GM19438 (cell line): ENCODE measurements around the gene KIAA1217.

Source experiments
- ATAC-seq: cut with Tn5 transposase; IDR thresholded peaks from one replicate; pipeline ENCODE4 v1.9.1; 2021; ENCODE audit warnings: low read depth; ENCODE audit not compliant: unreplicated experiment

Gene KIAA1217

DNA sequence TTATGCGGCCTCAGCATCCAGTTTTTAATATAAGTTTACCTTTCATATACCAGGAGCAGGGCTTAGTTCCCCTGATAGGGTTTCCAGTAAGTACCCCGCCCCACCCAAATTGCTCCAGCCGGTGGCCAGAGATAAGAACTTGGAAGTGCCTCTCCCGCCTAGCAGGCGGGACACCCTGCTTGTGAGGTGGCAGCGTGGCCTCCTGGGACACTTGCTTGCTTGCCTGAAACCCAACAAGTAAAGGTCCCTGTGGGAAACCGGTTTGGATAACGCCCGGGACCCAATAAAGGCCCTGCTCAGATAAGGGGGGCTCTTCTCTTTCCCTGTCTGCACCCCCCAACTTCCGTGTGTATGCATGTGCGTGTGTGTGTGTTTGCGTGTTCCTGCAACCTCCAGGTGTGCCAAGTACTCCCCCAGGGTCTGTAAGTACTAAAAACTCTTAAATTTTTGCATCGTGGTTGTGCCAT lies 360.4 kb downstream of the KIAA1217 start:
- no peak for ATAC-seq

DNA sequence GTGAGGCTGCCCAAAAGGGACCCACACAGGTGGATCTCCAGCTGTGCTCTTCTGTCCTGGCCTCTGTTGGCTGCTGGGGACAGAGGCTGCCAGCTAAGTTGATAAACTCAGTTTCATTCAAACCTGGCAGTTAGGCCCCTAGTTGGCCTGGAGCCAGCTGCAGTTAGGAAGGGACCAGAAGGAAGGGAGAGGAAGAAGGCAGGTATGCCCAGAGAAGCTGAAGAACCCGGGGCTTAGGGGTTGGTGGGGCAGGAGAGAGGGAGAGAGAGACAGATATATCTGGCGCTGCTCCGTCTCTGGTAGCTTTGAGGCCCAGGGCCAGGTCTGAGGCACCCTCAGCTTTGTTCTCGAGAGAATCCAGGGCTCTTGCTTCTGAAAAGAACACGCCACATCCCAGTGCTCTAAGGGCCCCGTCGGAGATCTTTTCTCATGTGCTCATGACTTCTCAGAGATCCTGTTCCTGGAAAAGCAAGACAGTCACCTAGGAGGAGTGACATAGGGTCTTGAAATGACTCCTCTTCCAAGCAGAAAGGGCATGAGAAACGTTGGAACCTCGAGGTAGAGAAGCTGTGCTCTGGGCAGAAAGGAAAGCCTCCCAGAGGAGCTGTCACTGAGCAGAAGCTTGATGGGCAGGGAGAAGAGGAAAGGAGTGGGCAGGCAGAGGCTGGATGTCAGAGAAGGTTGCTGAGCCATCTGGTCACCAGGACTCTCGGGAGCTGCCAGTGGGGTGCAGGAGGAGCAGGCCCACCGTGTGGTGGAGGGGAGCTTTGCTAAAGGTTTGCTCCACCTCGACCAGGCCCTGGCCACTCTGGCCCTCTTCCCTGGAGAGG lies 361.1 kb downstream of the KIAA1217 start:
- ATAC-seq = no peak

DNA sequence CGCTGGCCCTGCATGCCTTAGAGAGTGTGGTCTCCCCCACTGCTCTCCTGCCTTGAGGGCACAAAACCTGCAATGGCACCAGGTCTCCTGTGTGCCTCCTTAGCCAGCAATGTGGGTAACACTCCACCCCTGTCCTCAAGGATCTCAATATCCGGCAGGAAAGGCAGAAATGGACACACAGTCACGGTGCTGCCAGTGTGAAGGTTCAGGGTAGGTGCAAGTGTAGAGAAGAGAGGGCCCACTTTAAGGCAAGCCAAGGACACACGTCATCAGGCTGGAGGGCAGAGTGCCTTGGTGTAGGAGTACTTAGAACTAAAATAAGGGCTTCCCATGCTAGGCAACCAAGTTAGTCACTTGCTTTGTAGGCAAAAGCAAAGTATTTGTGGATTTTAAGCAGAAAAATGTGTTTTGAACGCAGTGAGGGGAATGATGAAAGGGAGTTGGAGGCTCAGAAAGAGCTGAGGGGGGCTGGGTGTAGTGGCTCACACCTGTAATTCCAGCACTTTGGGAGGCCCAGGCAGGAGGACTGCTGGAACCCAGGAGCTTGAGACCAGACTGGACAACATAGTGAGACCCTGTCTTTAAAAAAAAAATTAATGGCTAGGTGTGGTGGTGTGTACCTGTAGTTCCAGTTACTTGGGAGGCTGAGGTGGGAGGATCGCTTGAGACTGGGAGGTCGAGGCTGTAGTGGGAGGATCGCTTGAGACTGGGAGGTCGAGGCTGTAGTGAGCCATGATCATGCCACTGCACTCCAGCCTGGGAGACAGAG lies 361.9 kb downstream of the KIAA1217 start:
- ATAC-seq = no peak

DNA sequence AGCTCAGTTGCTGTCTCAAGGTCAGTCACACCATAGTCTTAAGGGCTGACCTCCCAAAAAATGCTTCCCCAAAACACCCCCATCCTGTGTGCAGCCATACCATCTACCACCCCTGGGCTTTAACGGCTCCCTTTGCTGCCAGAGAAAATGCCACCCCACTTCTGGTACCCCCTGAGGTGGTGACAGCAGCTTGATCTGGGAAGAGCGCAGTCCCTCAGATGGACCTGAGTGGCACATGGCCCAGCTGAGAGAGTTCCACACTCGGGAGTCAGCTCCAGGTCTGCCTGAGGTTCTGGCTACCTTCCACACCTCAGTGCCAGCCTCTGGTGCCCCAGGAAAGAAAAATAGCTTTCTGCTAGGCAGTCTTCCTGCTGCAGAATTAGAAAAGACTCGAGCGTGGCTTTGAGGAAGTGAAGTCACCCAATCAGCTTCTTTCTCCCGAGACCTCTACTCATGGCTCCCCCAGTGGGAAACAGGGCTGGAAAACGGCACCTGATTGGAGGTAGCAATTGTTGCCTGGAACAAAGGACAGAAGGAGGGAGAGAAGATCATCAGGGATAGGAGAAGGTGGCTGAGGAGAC lies 363.0 kb downstream of the KIAA1217 start:
- ATAC-seq = no peak

DNA sequence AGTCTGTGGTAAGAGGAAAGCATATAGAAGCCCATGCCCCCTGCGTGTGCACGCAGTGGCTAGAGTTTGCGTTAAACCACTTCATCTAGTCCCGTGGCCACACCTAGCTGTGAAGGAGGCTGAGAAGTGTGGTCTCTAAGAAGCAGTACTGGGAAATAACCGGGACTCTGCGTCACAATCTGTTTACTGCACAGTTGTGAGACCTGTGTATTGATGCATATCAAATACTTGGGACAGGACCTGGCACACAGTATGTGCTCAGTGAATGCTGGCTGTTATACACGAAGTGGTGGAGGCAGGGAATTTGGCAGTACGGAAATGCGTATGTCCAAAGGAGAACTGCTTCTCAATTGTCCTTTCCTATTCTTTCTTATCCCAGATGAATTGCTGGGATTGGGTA lies 365.2 kb downstream of the KIAA1217 start:
- no peak for ATAC-seq

DNA sequence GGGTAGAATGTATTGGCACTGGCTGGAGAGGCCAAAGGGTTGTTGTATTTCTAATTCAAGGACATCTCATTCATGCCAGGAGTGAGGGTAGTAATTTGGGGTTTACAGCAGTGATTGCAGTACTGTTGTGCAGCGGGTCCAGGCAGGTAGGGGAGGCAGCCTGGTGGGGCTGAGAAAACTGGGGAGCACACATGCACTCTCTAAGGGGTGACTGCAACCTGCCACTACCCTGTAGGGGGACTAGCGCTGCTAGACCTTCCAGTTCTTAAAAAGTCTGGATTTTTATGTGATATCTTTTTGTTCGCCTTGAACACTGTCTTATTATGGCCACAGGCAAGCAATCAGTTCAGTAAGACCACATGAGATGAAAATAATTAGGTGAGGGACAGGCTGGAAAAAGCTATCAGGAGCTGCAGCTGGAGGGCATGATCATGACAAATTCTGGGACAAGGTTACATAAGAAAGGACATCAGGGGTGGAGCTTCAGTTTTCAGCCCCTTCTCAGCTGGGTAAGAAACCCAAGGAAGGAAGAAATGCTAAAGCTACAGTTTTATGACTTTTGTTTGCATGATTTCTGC lies 365.7 kb downstream of the KIAA1217 start:
- no peak for ATAC-seq

DNA sequence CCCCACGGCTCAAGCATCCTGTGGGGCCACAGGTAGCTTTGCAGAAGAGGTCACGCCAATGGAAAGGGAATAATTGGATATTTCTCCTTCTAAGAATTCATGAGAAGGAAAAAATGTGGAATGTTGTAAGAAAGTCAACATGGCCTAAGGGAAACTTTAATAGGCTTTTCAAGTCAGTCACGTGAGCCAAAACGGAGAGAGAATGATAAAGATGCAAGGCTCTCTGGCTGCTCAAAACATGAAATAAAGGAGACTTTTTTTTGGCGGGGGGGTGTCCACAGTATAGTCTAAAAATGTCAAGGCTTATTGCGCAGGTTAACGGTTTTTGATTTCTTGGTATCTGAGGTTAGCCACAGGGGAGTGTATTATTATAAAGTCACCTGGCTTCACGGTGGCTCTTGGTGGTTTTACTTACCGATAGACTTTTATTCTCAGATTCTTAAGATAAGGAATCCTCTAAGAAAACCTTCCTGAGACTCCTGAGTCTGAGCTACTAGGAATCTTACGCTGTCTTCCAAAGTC lies 366.6 kb downstream of the KIAA1217 start:
- ATAC-seq = no peak

DNA sequence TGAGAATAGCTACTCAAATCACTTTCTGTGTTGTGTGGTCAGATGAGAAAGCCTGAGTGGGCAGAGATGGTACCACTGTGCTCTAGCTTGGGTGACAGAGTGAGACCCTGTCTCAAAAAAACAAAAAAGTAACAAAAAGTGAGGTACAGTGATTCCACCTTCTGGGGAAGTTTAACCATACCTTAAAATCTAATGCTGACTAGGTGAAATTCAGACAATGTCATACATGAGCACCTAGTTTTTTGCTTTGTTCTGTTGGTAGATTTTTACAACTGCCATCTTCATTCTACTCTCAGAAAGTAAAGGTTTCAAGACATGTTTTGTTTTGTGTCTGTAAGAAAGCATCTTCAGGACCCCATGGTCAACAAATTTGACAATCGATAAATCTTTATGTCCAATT lies 370.5 kb downstream of the KIAA1217 start:
- no peak for ATAC-seq

DNA sequence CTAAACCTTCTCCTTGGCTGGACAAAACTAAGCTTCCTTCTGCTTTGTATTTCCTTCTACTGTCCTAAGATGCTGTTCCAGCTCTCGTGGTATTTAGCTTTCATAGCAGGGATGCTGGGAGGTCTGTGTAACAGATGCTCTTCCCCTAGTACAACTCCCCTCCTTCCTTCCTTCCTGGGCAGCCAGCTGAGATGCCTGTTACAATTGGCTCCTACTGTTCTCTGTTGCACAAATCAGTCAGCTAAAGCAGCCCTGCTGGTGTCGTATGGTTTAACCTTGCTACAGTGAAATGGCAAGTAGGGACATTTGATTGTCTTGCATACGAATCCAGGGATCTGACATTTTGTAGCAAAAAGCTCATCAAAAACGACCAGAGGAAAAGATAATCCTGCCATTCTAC lies 371.0 kb downstream of the KIAA1217 start:
- ATAC-seq = no peak

DNA sequence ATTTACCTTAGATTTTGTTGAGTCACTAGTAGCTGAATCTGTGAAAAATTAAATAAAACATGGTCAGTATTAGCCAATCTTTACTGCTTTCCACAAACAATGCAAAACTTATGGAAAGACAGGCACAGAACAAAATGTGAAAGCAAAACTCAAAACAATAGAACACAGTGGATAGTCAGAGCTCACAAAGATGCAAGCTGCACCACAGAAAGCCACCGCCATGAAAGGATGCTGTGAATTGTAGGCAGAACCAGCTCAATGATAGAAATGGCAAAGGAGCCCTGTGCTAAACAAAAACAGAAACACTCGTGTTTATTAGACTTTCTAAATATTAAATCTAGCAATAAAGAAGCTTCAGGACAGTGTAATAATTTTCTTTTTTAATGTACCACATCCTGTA lies 380.3 kb downstream of the KIAA1217 start:
- ATAC-seq = no peak

DNA sequence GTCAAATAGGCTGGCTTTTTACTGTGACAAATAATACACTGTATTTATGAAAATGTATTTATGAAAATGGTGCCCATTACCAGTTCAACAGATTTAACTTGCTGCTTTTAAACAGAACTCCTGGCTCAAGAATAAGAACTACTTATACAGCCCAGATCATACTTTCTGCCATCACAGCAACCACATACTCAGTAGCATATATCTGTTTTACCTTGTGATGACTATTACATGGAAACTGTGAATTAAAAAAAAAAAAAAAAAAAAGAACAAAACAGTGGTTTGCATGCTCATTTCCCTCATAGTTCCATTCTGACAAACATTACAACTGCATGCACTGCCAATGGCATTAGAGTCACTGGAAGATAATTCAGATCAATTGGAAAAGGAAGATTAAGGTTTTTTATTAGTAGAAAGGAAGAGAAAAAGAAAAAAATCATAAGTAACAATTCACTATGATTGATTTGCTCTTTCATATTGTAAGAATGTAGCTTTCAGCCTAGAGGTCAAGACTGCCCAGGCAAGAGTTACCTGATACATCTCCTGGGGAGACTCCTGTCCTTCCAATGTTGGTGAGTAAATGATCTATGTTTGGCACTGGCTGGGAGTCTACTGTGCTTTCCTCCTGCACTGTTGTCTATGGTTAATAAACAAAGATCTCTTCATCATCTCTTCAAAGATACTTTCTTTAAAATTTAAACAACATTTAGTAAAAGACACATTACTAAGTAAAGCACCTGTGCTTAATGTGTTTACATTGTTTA lies 381.9 kb downstream of the KIAA1217 start:
- ATAC-seq = no peak

DNA sequence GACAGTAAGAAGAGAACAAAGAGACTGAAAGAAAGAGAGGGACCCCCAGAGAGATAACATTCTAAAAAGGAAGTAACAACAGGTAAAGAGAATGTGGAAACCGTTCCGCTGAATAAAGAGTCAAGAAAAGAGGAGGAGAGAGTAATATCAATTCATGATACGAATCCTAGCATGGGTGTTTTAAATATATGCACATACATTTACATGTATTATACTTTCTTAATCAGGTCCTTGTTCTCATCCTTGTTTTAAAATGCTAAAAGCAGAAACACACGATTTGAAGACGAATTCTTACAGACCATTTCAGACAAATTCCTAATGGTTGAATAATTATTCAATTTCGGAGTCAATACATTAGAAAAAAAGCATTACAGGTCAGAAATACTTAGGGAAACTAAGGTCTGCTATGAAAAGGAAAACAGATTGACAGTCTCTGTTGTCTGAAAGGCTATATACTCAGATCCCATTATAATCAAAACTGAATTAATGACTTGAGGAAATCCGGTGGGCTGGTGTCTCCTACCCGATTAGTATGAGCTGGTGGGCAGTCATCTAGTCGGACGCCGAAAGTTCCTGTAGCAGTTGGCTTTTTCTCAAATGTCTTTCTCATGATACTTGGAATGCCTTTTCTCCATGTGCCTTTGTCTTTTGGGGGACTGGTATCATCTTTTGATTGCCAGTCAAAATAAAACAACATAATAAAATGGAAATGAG lies 387.4 kb downstream of the KIAA1217 start:
- ATAC-seq = no peak

DNA sequence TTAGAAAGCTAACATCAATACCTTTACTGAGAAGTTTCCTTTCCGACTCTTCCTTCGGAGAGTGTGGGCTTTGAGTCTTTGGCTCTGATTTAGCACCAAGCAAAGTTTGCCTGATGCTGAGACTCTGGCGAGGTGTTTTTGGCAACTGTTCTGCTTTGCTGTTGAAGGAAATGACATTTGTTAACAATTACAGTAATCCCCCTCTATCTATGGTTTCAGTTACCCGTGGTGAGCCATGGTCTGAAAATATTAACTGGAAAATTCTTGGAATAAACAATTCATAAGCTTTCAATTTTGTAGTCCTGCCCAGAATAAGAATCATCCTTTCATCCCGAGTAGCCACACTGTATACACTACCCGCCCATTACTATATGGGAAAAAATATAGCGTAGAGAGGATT lies 388.5 kb downstream of the KIAA1217 start:
- no peak for ATAC-seq
